ENCODE measurements around the gene SMC1B.

DNA sequence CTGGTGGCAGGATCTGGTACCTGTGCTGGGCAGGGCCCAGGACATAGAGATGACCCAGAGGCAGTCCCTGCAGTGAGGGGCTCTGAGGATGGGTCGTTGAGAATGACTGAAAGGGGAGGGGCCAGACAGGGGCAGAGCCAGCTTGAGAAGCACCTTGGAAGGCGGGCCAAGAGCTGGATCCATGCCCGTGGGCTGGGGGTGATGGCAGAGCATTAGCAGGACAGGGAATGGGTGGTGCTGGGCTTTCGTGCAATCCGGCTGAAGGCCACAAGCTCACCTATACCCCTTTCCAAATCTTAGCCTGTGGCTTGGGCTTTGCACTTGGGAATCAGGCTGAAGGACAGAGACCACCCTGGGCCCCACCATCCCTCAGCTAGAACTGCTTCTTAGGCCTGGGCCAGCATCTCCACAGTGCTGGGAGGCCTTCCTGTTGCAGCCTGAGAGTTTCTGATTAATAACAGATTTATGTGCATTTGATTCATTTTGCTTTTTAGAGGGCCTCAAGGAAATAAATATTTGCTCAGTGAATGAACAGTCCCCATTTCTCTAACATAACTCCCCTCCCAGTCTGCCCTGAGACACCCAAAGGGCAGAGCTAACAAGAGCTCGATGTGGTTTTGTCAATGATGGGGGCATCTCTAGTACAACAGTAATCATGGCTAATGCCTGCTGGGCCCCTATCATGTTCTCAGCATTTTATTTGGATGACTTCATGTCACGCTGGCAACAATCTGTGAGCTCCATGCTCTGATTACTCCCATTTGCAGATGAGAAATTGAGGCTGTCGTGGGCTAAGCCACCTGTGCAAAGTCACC lies 39.4 kb upstream of the SMC1B start:
- TF ChIP-seq EP300 (conservative IDR thresholded peaks at IDR 0.05; ENCODE audit: poor library complexity, severe bottlenecking) (no peak), POLR2AphosphoS5 (IDR thresholded peaks at IDR 0.05) (no peak), EZH2 (IDR thresholded peaks at IDR 0.05; ENCODE audit: borderline replicate concordance, insufficient read depth, low read length, poor library complexity, severe bottlenecking) (no peak), RAD21 (conservative IDR thresholded peaks at IDR 0.05) (no peak), SMC3 (conservative IDR thresholded peaks at IDR 0.05; ENCODE audit: poor library complexity) (no peak), MXI1 (conservative IDR thresholded peaks at IDR 0.05; ENCODE audit: poor library complexity, severe bottlenecking) (no peak)
- TF ChIP-seq, protein P1, sequence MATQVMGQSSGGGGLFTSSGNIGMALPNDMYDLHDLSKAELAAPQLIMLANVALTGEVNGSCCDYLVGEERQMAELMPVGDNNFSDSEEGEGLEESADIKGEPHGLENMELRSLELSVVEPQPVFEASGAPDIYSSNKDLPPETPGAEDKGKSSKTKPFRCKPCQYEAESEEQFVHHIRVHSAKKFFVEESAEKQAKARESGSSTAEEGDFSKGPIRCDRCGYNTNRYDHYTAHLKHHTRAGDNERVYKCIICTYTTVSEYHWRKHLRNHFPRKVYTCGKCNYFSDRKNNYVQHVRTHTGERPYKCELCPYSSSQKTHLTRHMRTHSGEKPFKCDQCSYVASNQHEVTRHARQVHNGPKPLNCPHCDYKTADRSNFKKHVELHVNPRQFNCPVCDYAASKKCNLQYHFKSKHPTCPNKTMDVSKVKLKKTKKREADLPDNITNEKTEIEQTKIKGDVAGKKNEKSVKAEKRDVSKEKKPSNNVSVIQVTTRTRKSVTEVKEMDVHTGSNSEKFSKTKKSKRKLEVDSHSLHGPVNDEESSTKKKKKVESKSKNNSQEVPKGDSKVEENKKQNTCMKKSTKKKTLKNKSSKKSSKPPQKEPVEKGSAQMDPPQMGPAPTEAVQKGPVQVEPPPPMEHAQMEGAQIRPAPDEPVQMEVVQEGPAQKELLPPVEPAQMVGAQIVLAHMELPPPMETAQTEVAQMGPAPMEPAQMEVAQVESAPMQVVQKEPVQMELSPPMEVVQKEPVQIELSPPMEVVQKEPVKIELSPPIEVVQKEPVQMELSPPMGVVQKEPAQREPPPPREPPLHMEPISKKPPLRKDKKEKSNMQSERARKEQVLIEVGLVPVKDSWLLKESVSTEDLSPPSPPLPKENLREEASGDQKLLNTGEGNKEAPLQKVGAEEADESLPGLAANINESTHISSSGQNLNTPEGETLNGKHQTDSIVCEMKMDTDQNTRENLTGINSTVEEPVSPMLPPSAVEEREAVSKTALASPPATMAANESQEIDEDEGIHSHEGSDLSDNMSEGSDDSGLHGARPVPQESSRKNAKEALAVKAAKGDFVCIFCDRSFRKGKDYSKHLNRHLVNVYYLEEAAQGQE (IDR thresholded peaks at IDR 0.05; ENCODE audit: borderline replicate concordance) = no peak
- TF ChIP-seq, protein P2, sequence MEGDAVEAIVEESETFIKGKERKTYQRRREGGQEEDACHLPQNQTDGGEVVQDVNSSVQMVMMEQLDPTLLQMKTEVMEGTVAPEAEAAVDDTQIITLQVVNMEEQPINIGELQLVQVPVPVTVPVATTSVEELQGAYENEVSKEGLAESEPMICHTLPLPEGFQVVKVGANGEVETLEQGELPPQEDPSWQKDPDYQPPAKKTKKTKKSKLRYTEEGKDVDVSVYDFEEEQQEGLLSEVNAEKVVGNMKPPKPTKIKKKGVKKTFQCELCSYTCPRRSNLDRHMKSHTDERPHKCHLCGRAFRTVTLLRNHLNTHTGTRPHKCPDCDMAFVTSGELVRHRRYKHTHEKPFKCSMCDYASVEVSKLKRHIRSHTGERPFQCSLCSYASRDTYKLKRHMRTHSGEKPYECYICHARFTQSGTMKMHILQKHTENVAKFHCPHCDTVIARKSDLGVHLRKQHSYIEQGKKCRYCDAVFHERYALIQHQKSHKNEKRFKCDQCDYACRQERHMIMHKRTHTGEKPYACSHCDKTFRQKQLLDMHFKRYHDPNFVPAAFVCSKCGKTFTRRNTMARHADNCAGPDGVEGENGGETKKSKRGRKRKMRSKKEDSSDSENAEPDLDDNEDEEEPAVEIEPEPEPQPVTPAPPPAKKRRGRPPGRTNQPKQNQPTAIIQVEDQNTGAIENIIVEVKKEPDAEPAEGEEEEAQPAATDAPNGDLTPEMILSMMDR (IDR thresholded peaks at IDR 0.05; ENCODE audit: poor library complexity, severe bottlenecking) = no peak
